Stimulated activated CD8-positive, alpha-beta memory T cell treated with anti-CD3 and anti-CD28 coated beads, Interleukin-4, amount 100 ng/mL, for 1 hour (primary cell): ENCODE results near the gene STK35.
"Not testable (repeated sequence)": the region's sequence is repeated elsewhere in the genome, so short reads cannot be mapped to it uniquely, and the experiment has no call there.

Experiments
- DNase-seq, 2 donors: peaks; one replicate each; pipeline ENCODE4 v3.0.0-alpha.2; 2020; ENCODE audit warnings: low read depth in 2 of 2, low spot score in 1 of 2

STK35 gene

GRCh38 chr20:2179949-2180348 lies 78.3 kb downstream of the STK35 start:
- no peak for DNase-seq

- DNase-seq, result no peak
These were observed 81.8 kb downstream of the STK35 start for GRCh38 chr20:2183381-2183780.

GRCh38 chr20:2184933-2185332 lies 83.3 kb downstream of the STK35 start:
- not testable (repeated sequence) for DNase-seq

- no peak for DNase-seq
These were observed 94.0 kb downstream of the STK35 start for GRCh38 chr20:2195614-2196013.

GRCh38 chr20:2197166-2197565 lies 95.5 kb downstream of the STK35 start:
- no peak for DNase-seq
